ENCODE results near the gene CRYZL1.
"Not testable (repeated sequence)": the region's sequence is repeated elsewhere in the genome, so short reads cannot be mapped to it uniquely, and the experiment has no call there.

Gene CRYZL1

DNA sequence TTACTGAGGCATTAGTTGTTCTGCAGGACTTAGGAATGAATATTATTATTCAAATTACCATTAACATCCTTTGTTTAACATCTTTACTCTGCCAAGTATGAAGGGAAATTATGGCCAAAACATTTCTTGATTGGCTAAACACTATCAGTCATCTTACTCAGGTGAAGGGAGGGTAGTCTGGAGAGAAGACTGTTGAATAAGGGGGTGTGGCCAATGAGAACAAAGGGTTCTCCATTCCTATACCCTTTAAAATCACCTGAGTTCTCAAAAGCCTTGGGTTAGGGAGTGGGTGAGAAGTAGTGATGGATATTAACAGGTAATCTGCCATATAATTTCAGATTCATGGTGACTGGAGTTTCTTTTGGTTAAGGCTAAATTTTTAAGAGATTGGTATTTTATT, 19.3 kb downstream of the CRYZL1 start:
- TF ChIP-seq, protein P1, sequence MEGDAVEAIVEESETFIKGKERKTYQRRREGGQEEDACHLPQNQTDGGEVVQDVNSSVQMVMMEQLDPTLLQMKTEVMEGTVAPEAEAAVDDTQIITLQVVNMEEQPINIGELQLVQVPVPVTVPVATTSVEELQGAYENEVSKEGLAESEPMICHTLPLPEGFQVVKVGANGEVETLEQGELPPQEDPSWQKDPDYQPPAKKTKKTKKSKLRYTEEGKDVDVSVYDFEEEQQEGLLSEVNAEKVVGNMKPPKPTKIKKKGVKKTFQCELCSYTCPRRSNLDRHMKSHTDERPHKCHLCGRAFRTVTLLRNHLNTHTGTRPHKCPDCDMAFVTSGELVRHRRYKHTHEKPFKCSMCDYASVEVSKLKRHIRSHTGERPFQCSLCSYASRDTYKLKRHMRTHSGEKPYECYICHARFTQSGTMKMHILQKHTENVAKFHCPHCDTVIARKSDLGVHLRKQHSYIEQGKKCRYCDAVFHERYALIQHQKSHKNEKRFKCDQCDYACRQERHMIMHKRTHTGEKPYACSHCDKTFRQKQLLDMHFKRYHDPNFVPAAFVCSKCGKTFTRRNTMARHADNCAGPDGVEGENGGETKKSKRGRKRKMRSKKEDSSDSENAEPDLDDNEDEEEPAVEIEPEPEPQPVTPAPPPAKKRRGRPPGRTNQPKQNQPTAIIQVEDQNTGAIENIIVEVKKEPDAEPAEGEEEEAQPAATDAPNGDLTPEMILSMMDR (IDR thresholded peaks at IDR 0.05): no peak
- H3K36me3 ChIP-seq (ENCODE audit: control insufficient read depth, insufficient read depth, low read length): no peaks in the 10 kb centered on the region
- H3K27me3 ChIP-seq (ENCODE audit: control insufficient read depth, insufficient read depth, low read length): no peaks in the 10 kb centered on the region
- no peaks in the 10 kb centered on the region for H3K9me3 ChIP-seq (ENCODE audit: control insufficient read depth, low read length)
- H3K4me2 ChIP-seq (ENCODE audit: low read length): no peak overlapping the region
- no peak overlapping the region for H3K27ac ChIP-seq
- H3K9ac ChIP-seq: no peak overlapping the region
- H3K4me1 ChIP-seq: no peaks in the 10 kb centered on the region
- H2AFZ ChIP-seq: no peak overlapping the region
- H3K79me2 ChIP-seq: no peaks in the 10 kb centered on the region
- H3K4me3 ChIP-seq (ENCODE audit: low read depth, low read length): no peak overlapping the region

DNA sequence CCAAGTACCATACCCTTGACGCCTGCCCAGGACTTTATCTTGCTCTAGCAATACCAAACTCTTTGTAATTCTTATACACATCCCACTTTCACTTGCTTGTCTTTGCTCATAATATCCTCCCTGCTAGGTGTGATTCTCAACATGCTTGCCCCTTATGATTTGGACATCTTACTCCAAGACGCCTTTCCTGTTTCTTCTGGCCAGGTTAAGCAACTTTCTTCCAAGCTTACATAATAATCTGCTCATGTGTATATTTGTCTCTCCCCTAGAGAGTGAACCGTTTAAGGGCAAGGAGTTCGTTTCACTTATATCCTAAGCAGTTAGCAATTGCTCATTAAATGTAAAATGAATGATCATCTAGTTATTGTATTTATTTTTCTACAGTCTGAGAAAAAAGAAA, 21.8 kb downstream of the CRYZL1 start:
- no peak overlapping the region for H3K27ac ChIP-seq
- H3K4me2 ChIP-seq (ENCODE audit: low read length): no peak overlapping the region
- no peak overlapping the region for H3K4me3 ChIP-seq (ENCODE audit: low read depth, low read length)
- H3K9me3 ChIP-seq (ENCODE audit: control insufficient read depth, low read length): no peaks in the 10 kb centered on the region
- H3K27me3 ChIP-seq (ENCODE audit: control insufficient read depth, insufficient read depth, low read length): no peaks in the 10 kb centered on the region
- no peaks in the 10 kb centered on the region for H3K4me1 ChIP-seq
- H3K79me2 ChIP-seq: no peaks in the 10 kb centered on the region
- no peak overlapping the region for H2AFZ ChIP-seq
- TF ChIP-seq, protein P1 (IDR thresholded peaks at IDR 0.05): no peak
- H3K36me3 ChIP-seq (ENCODE audit: control insufficient read depth, insufficient read depth, low read length): no peaks in the 10 kb centered on the region
- H3K9ac ChIP-seq: no peak overlapping the region

DNA sequence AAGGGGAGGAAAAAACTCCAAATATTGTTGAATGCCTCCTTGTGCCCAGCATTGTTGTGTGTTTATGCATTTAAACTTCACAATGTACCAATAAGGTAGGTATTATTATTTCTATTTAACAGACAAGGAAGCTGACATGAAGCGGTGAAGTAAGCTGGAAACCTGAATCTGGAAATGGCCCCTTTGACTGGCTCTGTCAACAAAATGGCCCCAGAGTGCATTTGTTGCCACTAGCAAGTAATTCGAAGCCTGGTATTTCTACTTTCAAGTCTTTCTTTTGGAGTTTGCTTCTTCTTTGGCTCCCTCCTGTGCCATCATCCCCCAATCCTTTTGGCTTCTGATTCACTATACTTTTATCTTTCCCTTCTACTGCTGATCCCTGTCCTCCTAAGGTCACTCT, 23.1 kb downstream of the CRYZL1 start:
- no peak overlapping the region for H3K4me2 ChIP-seq (ENCODE audit: low read length)
- H2AFZ ChIP-seq: no peak overlapping the region
- H3K27me3 ChIP-seq (ENCODE audit: control insufficient read depth, insufficient read depth, low read length): no peaks in the 10 kb centered on the region
- no peak overlapping the region for H3K9ac ChIP-seq
- no peaks in the 10 kb centered on the region for H3K36me3 ChIP-seq (ENCODE audit: control insufficient read depth, insufficient read depth, low read length)
- H3K27ac ChIP-seq: no peak overlapping the region
- TF ChIP-seq, protein P1 (IDR thresholded peaks at IDR 0.05): no peak
- no peak overlapping the region for H3K4me3 ChIP-seq (ENCODE audit: low read depth, low read length)
- H3K79me2 ChIP-seq: no peaks in the 10 kb centered on the region
- H3K4me1 ChIP-seq: no peaks in the 10 kb centered on the region
- no peaks in the 10 kb centered on the region for H3K9me3 ChIP-seq (ENCODE audit: control insufficient read depth, low read length)

- H3K79me2 ChIP-seq; H3K27ac ChIP-seq; H3K9ac ChIP-seq; H3K36me3 ChIP-seq (ENCODE audit: control insufficient read depth, insufficient read depth, low read length); H3K4me2 ChIP-seq (ENCODE audit: low read length); H3K27me3 ChIP-seq (ENCODE audit: control insufficient read depth, insufficient read depth, low read length); H3K9me3 ChIP-seq (ENCODE audit: control insufficient read depth, low read length); H3K4me1 ChIP-seq; H2AFZ ChIP-seq; H3K4me3 ChIP-seq (ENCODE audit: low read depth, low read length): not testable (repeated sequence)
Measured at GRCh38 chr21:33617565-33617964, 24.0 kb downstream of the CRYZL1 start.

- Histone ChIP-seq H3K4me2 (ENCODE audit: low read length) (no peak overlapping the region), H3K27ac (no peak overlapping the region), H3K79me2 (no peaks in the 10 kb centered on the region), H3K9ac (no peak overlapping the region), H3K4me1 (no peaks in the 10 kb centered on the region), H3K36me3 (ENCODE audit: control insufficient read depth, insufficient read depth, low read length) (no peaks in the 10 kb centered on the region), H3K27me3 (ENCODE audit: control insufficient read depth, insufficient read depth, low read length) (no peaks in the 10 kb centered on the region), H3K4me3 (ENCODE audit: low read depth, low read length) (no peak overlapping the region), H3K9me3 (ENCODE audit: control insufficient read depth, low read length) (no peaks in the 10 kb centered on the region), H2AFZ (no peak overlapping the region)
- TF ChIP-seq, protein P1 (IDR thresholded peaks at IDR 0.05): no peak
Measured at GRCh38 chr21:33611006-33611744, 30.4 kb downstream of the CRYZL1 start.

Data from parathyroid adenoma (tissue), 2 donors.